PC-3 (cell line): ENCODE measurements around the gene PCP4L1. TPM values are rescaled to one million over a fixed set of nuclear protein-coding genes. Genes with fewer than 3 reads are reported as not detected.
A peak's percentile ranks its signal among the peaks of the same experiment; 100 is the strongest.

Experiments
- ATAC-seq: fragments of 200-7000 bp; cut with Tn5 transposase; 2 replicates; pipeline ENCODE4 v1.9.1; 2020; ENCODE audit warnings: mild to moderate bottlenecking, moderate library complexity
- BruUV-seq: library from RNA; stranded (reverse); fragments of 400-500 nt; replicated peaks from 2 replicates; lab custom pipeline; 2021; lab: Mats Ljungman, UMichigan
- CTCF ChIA-PET: fragments of 300-600 bp; sonication (Branson Sonifier 250); formaldehyde crosslinking; loops from one replicate; lab custom pipeline; 2022; ENCODE audit warnings: antibody characterized with exemption; lab: Charles Lee
- POLR2A ChIA-PET: fragments of 300-600 bp; sonication (Branson Sonifier 250); formaldehyde crosslinking; loops from one replicate; lab custom pipeline; 2022; ENCODE audit warnings: antibody characterized with exemption; ENCODE audit not compliant: unreplicated experiment; lab: Charles Lee
- DNase-seq: peaks from one replicate; pipeline ENCODE4 v3.0.0-alpha.2; 2015
- H2AFZ ChIP-seq: fragments of 300-600 bp; sonication (generic); 2 replicates; pipeline ENCODE4 v1.6.0; 2016; ENCODE audit warnings: antibody characterized with exemption, low read length
- H3F3A ChIP-seq: fragments of 300-600 bp; sonication (generic); one replicate; pipeline ENCODE4 v1.6.0; 2017; ENCODE audit warnings: antibody characterized with exemption, low read length, control low read depth, mild to moderate bottlenecking; ENCODE audit not compliant: unreplicated experiment
- H3K27ac ChIP-seq: fragments of 300-600 bp; sonication (generic); 2 replicates; pipeline ENCODE4 v1.5.1; 2016; ENCODE audit warnings: mild to moderate bottlenecking, low read length
- H3K27me3 ChIP-seq: fragments of 300-600 bp; sonication (generic); 2 replicates; pipeline ENCODE4 v1.6.1; 2016; ENCODE audit warnings: low read length, mixed read lengths
- H3K36me3 ChIP-seq: fragments of 300-600 bp; sonication (generic); 2 replicates; pipeline ENCODE4 v1.6.1; 2016; ENCODE audit warnings: low read depth, mixed run types, low read length, mixed read lengths
- H3K4me1 ChIP-seq: fragments of 300-600 bp; sonication (generic); 2 replicates; pipeline ENCODE4 v1.5.1; 2016; ENCODE audit warnings: low read length; ENCODE audit not compliant: insufficient read depth
- H3K4me2 ChIP-seq: fragments of 300-600 bp; sonication (generic); 2 replicates; pipeline ENCODE4 v1.6.0; 2016; ENCODE audit warnings: low read length
- H3K4me3 ChIP-seq: fragments of 300-600 bp; sonication (generic); 2 replicates; pipeline ENCODE4 v1.5.1; 2016; ENCODE audit warnings: mild to moderate bottlenecking, low read length, mixed read lengths
- H3K79me2 ChIP-seq: fragments of 300-600 bp; sonication (generic); 2 replicates; pipeline ENCODE4 v1.6.1; 2017; ENCODE audit warnings: low read length, mixed read lengths
- H3K9ac ChIP-seq: fragments of 300-600 bp; sonication (generic); 2 replicates; pipeline ENCODE4 v1.6.0; 2016; ENCODE audit warnings: mild to moderate bottlenecking, low read length
- H3K9me2 ChIP-seq: fragments of 300-600 bp; sonication (generic); replicated peaks from 2 replicates; pipeline ENCODE4 v1.6.1; 2016; ENCODE audit warnings: mixed run types, low read length, mixed read lengths
- H3K9me3 ChIP-seq: fragments of 300-600 bp; sonication (generic); 2 replicates; pipeline ENCODE4 v1.6.1; 2016; ENCODE audit warnings: low read length, mixed read lengths
- H4K20me1 ChIP-seq: fragments of 300-600 bp; sonication (generic); 2 replicates; pipeline ENCODE4 v1.6.1; 2016; ENCODE audit warnings: low read length, mixed read lengths
- EZH2 ChIP-seq: fragments of 300-600 bp; sonication (generic); IDR thresholded peaks from one replicate; pipeline ENCODE4 v1.6.1; 2017; ENCODE audit warnings: antibody characterized with exemption, mild to moderate bottlenecking, low read length; ENCODE audit not compliant: unreplicated experiment
- EZH2phosphoT487 ChIP-seq: fragments of 300-600 bp; sonication (generic); IDR thresholded peaks from 2 replicates; pipeline ENCODE4 v1.6.1; 2018; ENCODE audit warnings: mild to moderate bottlenecking, antibody characterized with exemption, low read length, borderline replicate concordance
- intact Hi-C: fragments of 100-400 bp; cut with micrococcal nuclease; formaldehyde crosslinking; loops from 2 replicates; pipeline ENCODE4 v1.9.0; 2023
- total RNA-seq: library from RNA; depleted of rRNA; stranded (reverse); fragments of >200 nt; gene quantifications from 2 replicates; pipeline ENCODE4 v1.2.3, GENCODE V29; 2014
- TF ChIP-seq, protein P1 (sequence below): fragments of 300-600 bp; sonication (generic); conservative IDR thresholded peaks from 2 replicates; pipeline ENCODE4 v1.5.1; 2017; ENCODE audit warnings: antibody characterized with exemption, low read depth, mild to moderate bottlenecking, low read length

PCP4L1 gene
- total RNA-seq, 1 experiment from 2014 or later: 0.07 TPM

DNA sequence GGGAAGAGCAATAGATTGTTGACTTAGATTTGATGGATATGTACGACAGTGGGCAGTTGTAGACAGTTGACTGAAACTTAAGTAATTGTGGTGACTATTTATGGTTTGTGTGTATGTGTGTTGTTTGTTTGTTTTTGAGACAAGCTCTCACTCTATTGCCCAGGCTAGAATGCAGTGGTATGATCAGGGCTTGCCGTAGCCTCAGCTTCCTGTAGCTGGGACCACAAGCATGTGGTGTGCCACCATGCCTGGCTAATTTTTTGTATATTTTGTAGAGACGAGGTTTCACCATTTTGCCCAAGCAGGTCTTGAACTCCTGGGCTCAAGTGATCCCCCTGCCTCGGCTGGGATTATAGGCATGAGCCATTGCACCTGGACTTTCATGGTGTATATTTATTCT lies 65.5 kb downstream of the PCP4L1 start:
- no peak overlapping the region for H3K4me2 ChIP-seq
- no peaks in the 10 kb centered on the region for H3F3A ChIP-seq
- ChIA-PET CTCF (no interaction called here), POLR2A (no interaction called here)
- no peak overlapping the region for H2AFZ ChIP-seq
- TF ChIP-seq EZH2phosphoT487 (no peak), EZH2 (no peak)
- TF ChIP-seq, protein P1, sequence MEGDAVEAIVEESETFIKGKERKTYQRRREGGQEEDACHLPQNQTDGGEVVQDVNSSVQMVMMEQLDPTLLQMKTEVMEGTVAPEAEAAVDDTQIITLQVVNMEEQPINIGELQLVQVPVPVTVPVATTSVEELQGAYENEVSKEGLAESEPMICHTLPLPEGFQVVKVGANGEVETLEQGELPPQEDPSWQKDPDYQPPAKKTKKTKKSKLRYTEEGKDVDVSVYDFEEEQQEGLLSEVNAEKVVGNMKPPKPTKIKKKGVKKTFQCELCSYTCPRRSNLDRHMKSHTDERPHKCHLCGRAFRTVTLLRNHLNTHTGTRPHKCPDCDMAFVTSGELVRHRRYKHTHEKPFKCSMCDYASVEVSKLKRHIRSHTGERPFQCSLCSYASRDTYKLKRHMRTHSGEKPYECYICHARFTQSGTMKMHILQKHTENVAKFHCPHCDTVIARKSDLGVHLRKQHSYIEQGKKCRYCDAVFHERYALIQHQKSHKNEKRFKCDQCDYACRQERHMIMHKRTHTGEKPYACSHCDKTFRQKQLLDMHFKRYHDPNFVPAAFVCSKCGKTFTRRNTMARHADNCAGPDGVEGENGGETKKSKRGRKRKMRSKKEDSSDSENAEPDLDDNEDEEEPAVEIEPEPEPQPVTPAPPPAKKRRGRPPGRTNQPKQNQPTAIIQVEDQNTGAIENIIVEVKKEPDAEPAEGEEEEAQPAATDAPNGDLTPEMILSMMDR: no peak
- no peaks in the 10 kb centered on the region for H4K20me1 ChIP-seq
- H3K9me3 ChIP-seq: no peaks in the 10 kb centered on the region
- no peaks in the 10 kb centered on the region for H3K9me2 ChIP-seq
- H3K27me3 ChIP-seq: no peaks in the 10 kb centered on the region
- no TSS peak for BruUV-seq
- intact Hi-C loops: loop anchor here (5.0 kb wide), 1 partner anchor 38 kb away; no protein-coding TSS in a partner anchor
- no peak overlapping the region for H3K27ac ChIP-seq
- no peak overlapping the region for H3K9ac ChIP-seq
- ATAC-seq (no peak), DNase-seq (no peak)
- H3K4me3 ChIP-seq: no peak overlapping the region
- 0 out of 2 replicates have a peak, but pooled peaks cover 6% of the 10 kb centered on the region for H3K79me2 ChIP-seq
- peaks cover 24% of the 10 kb centered on the region for H3K36me3 ChIP-seq
- H3K4me1 ChIP-seq: no peaks in the 10 kb centered on the region

DNA sequence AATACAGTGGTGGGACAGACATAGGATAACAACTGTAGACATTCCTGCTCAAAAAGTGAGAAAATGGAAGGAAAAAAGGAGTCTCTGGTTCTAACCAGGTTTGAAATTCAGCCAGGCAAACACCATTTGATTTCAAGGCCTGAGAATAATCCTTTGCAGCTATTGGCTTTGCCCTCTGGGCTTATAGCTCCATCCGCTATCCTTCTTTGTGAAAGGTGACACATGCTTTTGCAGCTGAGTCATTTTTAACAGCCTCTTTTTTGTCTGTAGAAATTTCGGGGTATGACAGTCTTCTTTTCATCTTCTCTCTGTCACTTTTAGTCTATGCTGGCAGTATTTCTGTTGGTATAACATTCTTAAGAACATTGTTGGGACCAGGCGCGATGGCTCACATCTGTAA lies 71.8 kb downstream of the PCP4L1 start:
- no peak overlapping the region for H3K9ac ChIP-seq
- TF ChIP-seq EZH2: no peak
- TF ChIP-seq EZH2phosphoT487: no peak
- TF ChIP-seq, protein P1: no peak
- TSS peak; percentile 15 for BruUV-seq
- no peaks in the 10 kb centered on the region for H3F3A ChIP-seq
- POLR2A ChIA-PET: interaction anchor here (0.6 kb wide), 1 partner anchor 562 kb away, joined by 5 read pairs; no protein-coding TSS in a partner anchor
- peaks cover 12% of the 10 kb centered on the region for H3K4me1 ChIP-seq
- DNase-seq (peak; percentile 70), ATAC-seq (peak; percentile 92)
- no peak overlapping the region for H3K27ac ChIP-seq
- no peak overlapping the region for H3K4me2 ChIP-seq
- H3K36me3 ChIP-seq: peaks cover 33% of the 10 kb centered on the region
- no peak overlapping the region for H3K4me3 ChIP-seq
- no peaks in the 10 kb centered on the region for H3K79me2 ChIP-seq
- H3K27me3 ChIP-seq: no peaks in the 10 kb centered on the region
- H3K9me2 ChIP-seq: no peaks in the 10 kb centered on the region
- CTCF ChIA-PET: interaction anchor here (1.0 kb wide), 1 partner anchor 44 kb away, joined by 4 read pairs; no protein-coding TSS in a partner anchor
- H3K9me3 ChIP-seq: no peaks in the 10 kb centered on the region
- intact Hi-C loops: no loop called here
- H2AFZ ChIP-seq: no peak overlapping the region
- no peaks in the 10 kb centered on the region for H4K20me1 ChIP-seq

DNA sequence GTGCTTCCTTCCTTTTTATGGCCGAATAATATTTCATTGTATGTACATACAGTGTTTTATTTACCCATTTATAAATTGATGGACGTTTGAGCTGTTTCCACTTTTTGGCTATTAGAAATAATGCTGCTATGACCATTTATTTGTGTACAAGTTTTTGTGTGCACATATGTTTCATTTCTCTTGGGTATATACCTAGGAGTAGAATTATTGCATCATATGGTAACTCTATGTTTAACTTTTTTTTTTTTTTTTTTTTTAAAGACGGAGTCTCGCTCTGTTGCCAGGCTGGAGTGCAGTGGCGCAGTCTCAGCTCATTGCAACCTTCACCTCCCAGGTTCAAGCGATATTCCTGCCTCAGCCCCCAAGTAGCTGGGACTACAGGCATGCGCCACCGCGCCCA lies 74.6 kb downstream of the PCP4L1 start:
- CTCF ChIA-PET: no interaction called here
- Histone ChIP-seq H3F3A (no peaks in the 10 kb centered on the region), H3K36me3 (peaks cover 32% of the 10 kb centered on the region), H4K20me1 (no peaks in the 10 kb centered on the region), H3K27ac (no peak overlapping the region), H3K79me2 (no peaks in the 10 kb centered on the region), H3K9me3 (no peaks in the 10 kb centered on the region), H3K4me1 (peaks cover 12% of the 10 kb centered on the region), H3K4me2 (no peak overlapping the region), H3K9ac (no peak overlapping the region), H3K9me2 (no peaks in the 10 kb centered on the region), H3K4me3 (no peak overlapping the region), H3K27me3 (no peaks in the 10 kb centered on the region), H2AFZ (no peak overlapping the region)
- ATAC-seq: no peak
- POLR2A ChIA-PET: no interaction called here
- BruUV-seq: no TSS peak
- TF ChIP-seq EZH2phosphoT487 (no peak), EZH2 (no peak)
- TF ChIP-seq, protein P1: no peak
- DNase-seq: no peak
- intact Hi-C loops: no loop called here
